Tibial nerve (tissue), 4 donors: ENCODE data around the gene CCDC3.

Experiments
- EP300 ChIP-seq, 2 donors: sonication (generic); formaldehyde crosslinking; IDR thresholded peaks; one replicate each; pipeline ENCODE4 v1.6.1; 2017; ENCODE audit warnings: antibody characterized with exemption in 2 of 2, mild to moderate bottlenecking in 1 of 2
- TF ChIP-seq, protein P1 (sequence below), 5 experiments: fragments of 200-600 bp in 3 of 5; fragments of 450-650 bp in 2 of 5; sonication (generic) in 3 of 5; IDR thresholded peaks; one replicate each; pipeline ENCODE4 v1.5.1; 2016 to 2019; ENCODE audit warnings: antibody characterized with exemption in 5 of 5, mild to moderate bottlenecking in 3 of 5, moderate library complexity in 2 of 5

- TF ChIP-seq, protein P1, sequence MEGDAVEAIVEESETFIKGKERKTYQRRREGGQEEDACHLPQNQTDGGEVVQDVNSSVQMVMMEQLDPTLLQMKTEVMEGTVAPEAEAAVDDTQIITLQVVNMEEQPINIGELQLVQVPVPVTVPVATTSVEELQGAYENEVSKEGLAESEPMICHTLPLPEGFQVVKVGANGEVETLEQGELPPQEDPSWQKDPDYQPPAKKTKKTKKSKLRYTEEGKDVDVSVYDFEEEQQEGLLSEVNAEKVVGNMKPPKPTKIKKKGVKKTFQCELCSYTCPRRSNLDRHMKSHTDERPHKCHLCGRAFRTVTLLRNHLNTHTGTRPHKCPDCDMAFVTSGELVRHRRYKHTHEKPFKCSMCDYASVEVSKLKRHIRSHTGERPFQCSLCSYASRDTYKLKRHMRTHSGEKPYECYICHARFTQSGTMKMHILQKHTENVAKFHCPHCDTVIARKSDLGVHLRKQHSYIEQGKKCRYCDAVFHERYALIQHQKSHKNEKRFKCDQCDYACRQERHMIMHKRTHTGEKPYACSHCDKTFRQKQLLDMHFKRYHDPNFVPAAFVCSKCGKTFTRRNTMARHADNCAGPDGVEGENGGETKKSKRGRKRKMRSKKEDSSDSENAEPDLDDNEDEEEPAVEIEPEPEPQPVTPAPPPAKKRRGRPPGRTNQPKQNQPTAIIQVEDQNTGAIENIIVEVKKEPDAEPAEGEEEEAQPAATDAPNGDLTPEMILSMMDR (IDR thresholded peaks at IDR 0.05) = no peak
- no peak for TF ChIP-seq EP300 (IDR thresholded peaks at IDR 0.05)
Measured at GRCh38 chr10:12980713-12981306, 20.7 kb downstream of the CCDC3 start.
